Endodermal cell (in vitro differentiated cells): Measurements from ENCODE around the gene PDK4. TPM values are rescaled to one million over a fixed set of nuclear protein-coding genes. Genes with fewer than 3 reads are reported as not detected.

Source experiments
- DNase-seq: peaks from one replicate; pipeline ENCODE4 v3.0.0-alpha.2; 2017
- H3K27ac ChIP-seq: 2 replicates; pipeline ENCODE4 v1.5.1; 2013; ENCODE audit warnings: mild to moderate bottlenecking, low read depth, low read length, moderate library complexity
- H3K27me3 ChIP-seq: 2 replicates; pipeline ENCODE4 v1.6.1; 2013; ENCODE audit warnings: mild to moderate bottlenecking, low read length, moderate library complexity; ENCODE audit not compliant: insufficient read depth, control insufficient read depth, poor library complexity, severe bottlenecking
- H3K36me3 ChIP-seq: 2 replicates; pipeline ENCODE4 v1.7.0; 2013; ENCODE audit warnings: mild to moderate bottlenecking, low read length, moderate library complexity; ENCODE audit not compliant: control insufficient read depth, insufficient read depth
- H3K4me1 ChIP-seq: one replicate; pipeline ENCODE4 v1.7.0; 2013; ENCODE audit warnings: low read length; ENCODE audit not compliant: control insufficient read depth, insufficient read depth
- H3K4me3 ChIP-seq: 2 replicates; pipeline ENCODE4 v1.5.1; 2013; ENCODE audit warnings: mild to moderate bottlenecking, low read length, moderate library complexity
- H3K9ac ChIP-seq: 2 replicates; pipeline ENCODE4 v1.6.1; 2013; ENCODE audit warnings: mild to moderate bottlenecking, low read length, moderate library complexity; ENCODE audit not compliant: poor library complexity, severe bottlenecking; ENCODE audit errors: extremely low read depth
- H3K9me3 ChIP-seq: 2 replicates; pipeline ENCODE4 v1.6.1; 2013; ENCODE audit warnings: mild to moderate bottlenecking, low read length, moderate library complexity; ENCODE audit not compliant: control insufficient read depth
- H3K27ac Mint-ChIP-seq: 2 replicates; pipeline ENCODE4 v1.8.0; 2020; ENCODE audit warnings: mixed read lengths
- H3K27me3 Mint-ChIP-seq: 2 replicates; pipeline ENCODE4 v1.8.0; 2021; ENCODE audit warnings: mild to moderate bottlenecking, mixed read lengths; ENCODE audit not compliant: insufficient read depth
- H3K36me3 Mint-ChIP-seq: 2 replicates; pipeline ENCODE4 v1.8.0; 2020; ENCODE audit warnings: low read depth, mixed read lengths
- H3K4me1 Mint-ChIP-seq: 2 replicates; pipeline ENCODE4 v1.8.0; 2020; ENCODE audit warnings: mixed read lengths
- H3K4me3 Mint-ChIP-seq: 2 replicates; pipeline ENCODE4 v1.8.0; 2020; ENCODE audit warnings: mild to moderate bottlenecking, moderate library complexity, mixed read lengths
- H3K9me3 Mint-ChIP-seq: 2 replicates; pipeline ENCODE4 v1.8.0; 2020; ENCODE audit warnings: mild to moderate bottlenecking, mixed read lengths
- CTCF ChIP-seq: fragments of 200-600 bp; sonication (generic); conservative IDR thresholded peaks from 2 replicates; pipeline ENCODE4 v1.5.0; 2021; ENCODE audit warnings: antibody characterized with exemption, mild to moderate bottlenecking
- WGBS, 2 experiments: methylation state at CpG; one replicate each; pipeline versions ENCODE4 v1.1.5 to v1.1.7; 2013; ENCODE audit warnings: missing lambda C conversion rate in 2 of 2, mixed read lengths in 1 of 2; ENCODE audit not compliant: insufficient coverage in 1 of 2, insufficient read length in 1 of 2; 5-methylcytosine and 5-hydroxymethylcytosine counted together
- total RNA-seq, 2 donors: library from RNA; stranded (reverse); fragmentation: NEBNext Ultra II Directional in 1 of 2; extraction: Animal tissue kit (Norgen Biotek cat#: 25700) in 1 of 2; gene quantifications; 2 replicates in 1 of 2; 3 replicates in 1 of 2; pipeline ENCODE4 v1.2.1, GENCODE V29; 2021

PDK4 gene
- total RNA-seq, 2 donors from 2014 or later: 0.42 to 0.73 TPM

DNA sequence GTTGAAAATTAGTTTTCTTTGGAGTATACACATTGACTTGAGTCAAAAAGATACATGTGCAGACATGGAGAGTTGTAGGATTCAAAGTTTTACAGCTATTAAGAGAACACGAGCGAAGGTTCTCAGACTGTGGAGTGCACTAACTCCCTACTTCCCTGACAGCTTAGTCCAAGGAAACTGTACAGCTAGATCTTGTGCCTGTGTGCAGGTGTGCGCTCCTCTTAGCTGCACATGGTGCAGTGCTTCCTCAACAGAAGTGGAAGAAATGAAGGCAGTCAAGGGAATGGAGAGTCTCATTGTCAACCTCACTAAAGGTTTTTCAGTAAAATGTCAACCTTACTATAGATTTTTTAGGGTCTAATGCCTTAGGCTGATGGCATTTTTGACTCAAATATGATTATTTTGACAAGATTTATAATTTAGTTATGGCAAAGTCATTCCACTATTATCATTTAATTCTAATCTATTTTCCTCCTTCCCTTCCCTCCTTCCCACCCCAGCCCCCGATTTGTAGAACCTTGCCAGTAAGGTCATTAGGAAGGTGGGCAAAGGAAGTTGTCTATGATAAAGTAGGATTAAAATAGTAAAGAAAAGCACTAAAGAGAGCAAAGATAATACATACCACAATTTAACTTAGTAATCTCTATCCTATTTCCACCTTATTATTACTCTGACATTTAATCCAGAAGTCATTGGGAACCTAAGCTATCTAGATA is 13.6 kb downstream of the PDK4 start:
- H3K27ac ChIP-seq: no peak overlapping the region
- peaks cover 3% of the 10 kb centered on the region for H3K4me1 ChIP-seq
- Mint-ChIP-seq H3K9me3 (no peaks in the 10 kb centered on the region), H3K4me1 (peaks cover 7% of the 10 kb centered on the region), H3K27me3 (peaks cover under 1% of the 10 kb centered on the region), H3K36me3 (no peaks in the 10 kb centered on the region), H3K4me3 (no peak overlapping the region), H3K27ac (no peak overlapping the region)
- 97 to 100% methylated on average over 3 of the region's 4 CpGs for WGBS, 2 experiments
- no peak for DNase-seq
- peaks cover 37% of the 10 kb centered on the region for H3K27me3 ChIP-seq
- no peak overlapping the region for H3K4me3 ChIP-seq
- H3K9me3 ChIP-seq: no peaks in the 10 kb centered on the region
- H3K9ac ChIP-seq: no peak overlapping the region
- no peaks in the 10 kb centered on the region for H3K36me3 ChIP-seq
- no peak for TF ChIP-seq CTCF

DNA sequence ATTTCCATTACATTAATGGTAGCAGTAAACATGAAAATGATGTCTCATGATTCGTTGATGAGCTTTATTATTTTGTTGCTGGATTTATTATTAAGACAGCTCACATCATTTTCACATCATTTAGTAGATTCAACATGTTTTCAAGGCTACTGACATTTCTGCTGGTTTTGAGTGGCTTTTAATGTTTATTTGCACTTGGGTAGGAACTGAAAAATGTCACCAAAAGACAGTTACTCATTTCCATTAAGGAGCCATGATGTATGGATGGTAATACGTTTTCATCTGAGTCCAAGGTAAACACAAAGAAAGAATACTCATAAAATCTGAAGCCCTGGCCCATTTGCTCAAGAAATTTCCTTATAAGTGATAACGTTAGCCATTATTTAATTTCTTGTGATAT is 14.8 kb downstream of the PDK4 start:
- WGBS, 2 experiments: 88% methylated on average over 1 of the region's 3 CpGs; no CpG with 5 or more reads in 1 of the 2 experiments
- TF ChIP-seq CTCF: no peak
- H3K27ac Mint-ChIP-seq: no peak overlapping the region
- H3K4me1 Mint-ChIP-seq: peaks cover 6% of the 10 kb centered on the region
- H3K27me3 ChIP-seq: peaks cover 50% of the 10 kb centered on the region
- H3K9me3 ChIP-seq: no peaks in the 10 kb centered on the region
- no peak overlapping the region for H3K9ac ChIP-seq
- H3K4me1 ChIP-seq: no peaks in the 10 kb centered on the region
- H3K9me3 Mint-ChIP-seq: no peaks in the 10 kb centered on the region
- H3K27ac ChIP-seq: no peak overlapping the region
- peaks cover 11% of the 10 kb centered on the region for H3K27me3 Mint-ChIP-seq
- DNase-seq: no peak
- no peaks in the 10 kb centered on the region for H3K36me3 Mint-ChIP-seq
- no peak overlapping the region for H3K4me3 Mint-ChIP-seq
- no peaks in the 10 kb centered on the region for H3K36me3 ChIP-seq
- no peak overlapping the region for H3K4me3 ChIP-seq

GRCh38 chr7:95579318-95579717 is 17.0 kb downstream of the PDK4 start:
- H3K27ac ChIP-seq: no peak overlapping the region
- H3K4me1 Mint-ChIP-seq: peaks cover 6% of the 10 kb centered on the region
- WGBS, 2 experiments: 100% methylated on average over 2 to 3 of the region's 7 CpGs
- DNase-seq: no peak
- H3K9me3 Mint-ChIP-seq: no peaks in the 10 kb centered on the region
- no peak overlapping the region for H3K9ac ChIP-seq
- no peak for TF ChIP-seq CTCF
- H3K4me1 ChIP-seq: no peaks in the 10 kb centered on the region
- no peaks in the 10 kb centered on the region for H3K36me3 ChIP-seq
- H3K27me3 ChIP-seq: peaks cover 67% of the 10 kb centered on the region
- no peak overlapping the region for H3K4me3 ChIP-seq
- H3K27ac Mint-ChIP-seq: no peak overlapping the region
- no peaks in the 10 kb centered on the region for H3K36me3 Mint-ChIP-seq
- H3K4me3 Mint-ChIP-seq: no peak overlapping the region
- no peaks in the 10 kb centered on the region for H3K9me3 ChIP-seq
- peaks cover 20% of the 10 kb centered on the region for H3K27me3 Mint-ChIP-seq
